ENCODE results near the gene FRMD4A.

FRMD4A gene

DNA sequence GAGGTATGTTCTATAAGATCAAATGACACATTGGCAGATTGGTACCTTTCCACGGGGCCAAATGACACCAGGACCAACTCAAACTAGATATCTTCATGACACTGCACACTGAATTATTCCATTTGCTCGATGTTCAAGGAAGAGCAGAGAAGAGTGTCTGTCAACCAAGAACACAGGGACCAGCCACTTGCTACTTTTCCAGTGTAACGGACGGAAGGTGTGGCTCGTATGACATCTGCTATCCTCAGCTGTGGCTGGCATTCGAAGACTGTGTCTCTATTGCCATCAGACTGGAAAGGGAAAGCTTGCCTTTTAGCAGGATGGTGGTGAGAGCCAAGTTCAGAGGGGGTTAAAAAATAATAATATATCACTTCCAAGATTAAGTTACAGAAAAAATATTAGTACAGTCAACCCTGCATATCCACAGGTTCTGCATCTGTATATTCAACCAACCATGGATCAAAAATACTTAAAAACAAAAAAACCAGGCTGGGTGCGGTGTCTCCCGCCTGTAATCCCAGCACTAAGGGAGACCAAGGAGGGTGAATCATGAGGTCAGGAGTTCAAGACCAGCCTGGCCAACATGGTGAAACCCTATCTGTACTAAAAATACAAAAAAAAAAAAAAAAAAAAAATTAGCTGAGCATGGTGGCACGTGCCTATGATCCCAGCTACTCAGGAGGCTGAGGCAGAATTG lies 506.9 kb downstream of the FRMD4A start:
- no peak for DNase-seq (ENCODE audit: low read depth, low spot score)

DNA sequence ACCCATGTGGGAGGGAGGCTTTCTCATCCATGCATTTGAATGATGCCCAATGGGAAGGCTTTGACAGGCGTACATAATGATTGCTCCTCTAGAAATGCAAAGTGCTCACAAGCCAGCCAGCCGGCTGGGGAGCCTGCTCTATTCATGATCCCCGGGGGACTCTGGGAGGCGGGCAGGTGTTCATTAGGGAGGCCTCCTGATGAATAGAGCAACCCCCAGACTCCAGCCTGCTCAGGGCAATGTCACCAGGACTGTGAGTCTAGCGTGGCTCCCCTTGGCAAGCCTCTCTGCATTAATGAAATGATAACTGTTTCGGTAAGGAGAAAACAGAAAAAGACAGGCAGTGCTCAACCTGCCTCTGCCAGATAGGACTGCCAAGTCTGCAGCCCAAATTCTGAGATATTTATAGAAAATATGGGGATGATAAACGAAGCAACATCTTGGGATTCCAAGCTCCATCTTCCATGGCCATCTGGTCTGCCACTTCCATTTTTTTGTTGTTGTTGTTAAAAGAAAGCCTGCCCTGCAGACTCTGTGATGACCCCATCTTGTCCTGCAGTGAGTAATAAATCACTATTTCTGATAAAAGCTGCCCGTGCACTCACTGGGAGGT lies 507.5 kb downstream of the FRMD4A start:
- DNase-seq (ENCODE audit: low read depth, low spot score) = no peak

DNA sequence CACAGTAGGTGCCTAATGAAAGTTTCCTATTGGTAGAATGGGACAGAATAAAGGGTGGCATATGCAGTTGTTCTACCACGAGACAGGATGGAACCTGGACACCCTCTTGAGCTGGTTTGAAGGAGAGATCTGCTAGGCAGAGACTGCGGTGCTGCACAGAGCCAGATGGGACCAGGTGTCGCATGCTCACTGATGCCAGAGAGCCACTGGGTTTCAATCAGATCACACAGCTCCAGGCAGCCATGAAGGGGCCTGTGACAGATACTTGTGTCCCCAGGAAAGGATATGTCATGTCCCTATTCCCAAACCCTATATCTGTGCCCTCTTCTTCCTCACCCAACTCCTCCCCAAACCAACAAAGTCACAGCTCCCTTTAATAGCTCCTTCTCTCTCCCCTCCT lies 508.2 kb downstream of the FRMD4A start:
- no peak for DNase-seq (ENCODE audit: low read depth, low spot score)

DNA sequence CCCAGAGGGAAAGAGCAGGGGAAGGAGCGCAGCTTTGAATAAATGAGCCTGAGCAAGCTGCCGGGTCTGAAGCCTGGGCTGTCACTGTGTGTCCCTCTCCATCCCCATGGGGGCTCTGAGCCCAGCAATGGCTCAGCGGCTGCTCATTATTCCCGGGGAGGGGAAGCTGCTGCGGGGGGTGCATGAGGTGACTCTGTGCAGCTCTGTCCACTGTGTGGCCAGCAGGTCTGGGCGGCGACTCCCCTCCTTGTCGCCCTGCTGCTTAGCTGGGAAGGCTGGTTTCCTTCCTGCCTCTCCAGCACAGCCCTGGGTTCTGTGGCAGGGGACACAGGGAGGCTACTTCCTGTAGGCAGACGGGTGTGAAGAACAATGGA lies 509.8 kb downstream of the FRMD4A start:
- no peak for DNase-seq (ENCODE audit: low read depth, low spot score)

DNA sequence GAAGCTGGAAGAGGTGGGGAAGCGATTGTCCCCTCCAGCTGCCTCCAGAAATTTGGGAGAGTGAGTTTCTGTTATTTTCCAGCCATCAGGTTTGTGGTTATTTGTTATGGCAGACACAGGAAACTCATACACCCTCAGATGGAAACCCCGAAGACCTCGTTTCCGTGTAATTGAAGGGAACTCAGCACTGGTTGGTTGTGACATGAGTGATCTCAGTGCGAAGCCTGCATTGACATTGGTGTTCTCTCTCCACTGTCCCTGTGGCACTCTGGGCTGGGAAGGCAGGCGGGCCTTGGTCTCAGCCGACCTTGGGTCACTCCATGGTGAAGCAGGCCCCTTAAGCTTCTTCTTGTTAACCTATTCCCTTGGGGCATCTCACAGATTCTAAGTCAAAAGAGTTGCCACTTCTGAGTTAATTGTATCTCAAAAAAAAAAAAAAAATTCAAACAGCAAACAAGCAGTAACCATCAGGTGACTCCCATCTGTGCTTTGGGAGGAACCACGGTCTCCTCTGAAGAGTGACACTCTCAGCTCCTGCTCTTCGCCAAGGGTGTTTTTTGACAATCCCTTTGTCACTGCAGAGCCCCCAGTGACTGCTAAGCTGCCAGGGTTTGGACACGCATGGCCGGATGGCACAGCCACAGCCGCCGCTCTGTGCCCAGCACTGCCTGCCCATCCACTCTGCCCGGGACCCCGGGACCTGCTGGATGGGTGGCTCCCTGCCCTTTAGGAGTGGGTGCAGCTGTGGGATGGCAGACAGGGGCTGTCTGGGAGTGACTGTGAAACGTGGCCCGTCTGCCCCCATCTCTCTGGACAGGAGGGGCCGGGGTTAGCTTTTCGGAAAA lies 510.4 kb downstream of the FRMD4A start:
- no peak for DNase-seq (ENCODE audit: low read depth, low spot score)

DNA sequence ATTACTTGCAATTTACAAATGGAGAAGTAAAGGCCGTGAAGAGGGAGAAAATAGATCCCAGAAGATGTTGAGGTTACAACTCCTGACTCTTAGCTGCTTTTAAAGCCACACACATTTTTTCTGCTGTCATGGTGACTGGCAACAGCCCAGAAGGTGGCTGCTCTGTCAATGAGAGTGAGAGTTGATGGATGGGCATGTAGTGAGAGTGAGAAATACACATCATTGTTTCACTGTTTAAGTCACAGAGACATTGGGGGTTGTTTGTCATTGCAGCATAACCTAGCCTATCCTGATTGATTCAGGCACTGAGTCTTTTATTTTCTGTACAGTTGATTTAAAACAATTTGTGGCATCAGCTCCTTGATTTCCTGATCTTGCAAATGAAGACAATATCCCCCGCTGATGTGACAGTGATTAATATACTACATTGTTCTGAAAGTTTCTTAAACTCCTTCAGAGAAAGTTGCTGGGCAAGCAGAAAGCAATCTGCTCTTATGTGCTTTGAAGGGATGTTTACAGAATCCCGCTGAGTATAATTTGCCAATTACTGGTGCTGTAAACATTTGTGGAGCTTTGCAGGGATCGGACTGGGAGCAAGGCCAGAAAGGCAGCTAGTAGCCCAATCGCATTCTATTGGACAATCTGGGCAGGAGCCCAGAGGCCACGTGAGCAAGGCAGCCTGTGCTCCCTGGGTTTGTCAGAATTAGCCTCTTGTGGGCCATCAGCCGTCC lies 514.4 kb downstream of the FRMD4A start:
- peak; percentile 91 for DNase-seq (ENCODE audit: low read depth, low spot score)

DNA sequence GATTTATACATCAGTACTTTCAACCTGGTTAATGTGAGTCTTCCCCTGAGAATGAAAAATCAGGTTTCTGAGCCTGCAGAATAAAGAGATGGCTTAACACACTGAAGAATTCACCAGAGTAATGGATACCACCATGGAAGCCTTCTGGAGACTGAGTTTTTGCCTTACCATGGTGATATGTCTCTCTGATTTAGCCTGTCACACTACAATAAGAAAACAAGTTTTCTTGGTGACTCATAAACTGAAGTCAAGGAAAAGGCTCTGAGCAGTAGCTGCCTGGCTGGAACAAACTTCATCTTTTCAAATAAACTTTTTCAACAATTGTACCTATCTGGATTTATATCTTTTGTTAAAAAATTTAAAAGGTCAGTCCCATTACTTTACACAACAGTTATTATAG lies 515.0 kb downstream of the FRMD4A start:
- peak; percentile 59 for DNase-seq (ENCODE audit: low read depth, low spot score)

DNA sequence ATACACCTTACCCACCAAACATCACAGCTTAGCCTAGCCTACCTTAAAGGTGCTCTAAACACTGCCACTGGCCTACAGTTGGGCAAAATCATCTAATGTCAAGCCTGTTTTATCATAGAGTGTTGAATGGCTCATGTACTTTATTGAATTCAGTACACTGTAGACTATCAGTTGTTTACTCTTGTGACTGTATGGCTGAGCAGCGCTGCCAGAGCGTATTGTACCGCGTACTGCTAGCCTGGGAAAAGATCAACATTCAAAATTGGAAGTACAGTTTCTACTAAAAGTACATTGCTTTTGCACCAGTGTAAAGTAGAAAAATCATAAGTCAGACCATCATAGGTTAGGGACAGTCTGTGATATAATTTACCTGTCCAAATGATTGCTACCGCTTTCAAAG lies 517.2 kb downstream of the FRMD4A start:
- no peak for DNase-seq (ENCODE audit: low read depth, low spot score)

DNA sequence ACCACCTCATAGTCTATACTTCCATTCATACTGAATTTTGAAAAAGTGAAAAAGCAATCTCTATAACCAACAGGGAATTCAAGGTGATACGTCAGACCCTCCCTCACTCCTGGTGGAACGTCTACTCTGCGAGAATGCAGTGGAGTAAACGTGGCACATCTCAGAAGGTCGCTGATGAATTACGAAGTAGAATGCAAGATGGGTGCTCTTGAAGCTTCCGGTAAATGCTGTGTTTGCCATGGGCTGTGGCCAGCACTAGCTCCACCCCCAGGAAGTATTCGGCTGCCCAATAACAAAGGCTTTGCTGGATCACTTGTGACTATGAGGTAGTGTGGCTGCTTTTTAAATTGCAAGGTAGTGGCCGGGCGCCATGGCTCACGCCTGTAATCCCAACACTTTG lies 517.9 kb downstream of the FRMD4A start:
- no peak for DNase-seq (ENCODE audit: low read depth, low spot score)

DNA sequence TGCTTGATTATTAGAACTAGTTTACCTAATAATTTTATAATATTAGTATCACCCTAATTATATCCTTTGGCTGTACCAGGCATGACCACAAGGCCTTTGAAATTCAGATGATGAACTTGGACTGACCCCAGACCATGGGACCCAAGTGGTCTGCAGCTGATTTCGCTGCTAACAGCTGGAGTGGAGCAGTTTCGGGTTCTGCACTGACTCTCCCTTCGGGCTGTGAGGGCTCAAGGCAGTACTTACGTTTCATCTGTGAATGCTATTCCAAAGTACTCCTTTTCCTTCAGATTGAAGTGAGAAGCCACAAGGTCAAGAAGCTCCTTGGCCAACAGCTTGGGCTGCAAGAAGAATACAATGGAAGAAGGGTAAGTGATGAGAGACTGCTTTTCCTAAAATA lies 520.2 kb downstream of the FRMD4A start:
- DNase-seq (ENCODE audit: low read depth, low spot score) = no peak

DNA sequence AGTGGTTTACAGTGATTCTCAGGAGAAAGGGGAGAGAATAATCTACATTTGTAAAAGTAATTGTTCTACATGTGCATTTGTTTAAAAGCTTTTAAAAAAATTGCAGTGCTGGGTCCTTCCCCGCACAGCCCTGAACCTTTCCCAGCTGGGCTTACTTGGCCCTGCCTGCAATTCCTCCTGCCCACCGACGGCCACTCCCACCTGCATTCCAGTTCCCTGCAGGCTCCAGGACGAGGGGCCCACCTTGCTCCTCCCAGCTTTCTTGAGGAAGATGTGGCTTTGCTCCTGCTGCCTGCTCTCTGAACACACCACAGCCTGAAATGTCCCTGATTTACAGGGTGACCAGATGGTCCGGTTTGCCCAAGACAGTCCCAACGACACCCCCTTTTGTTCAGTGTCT lies 521.3 kb downstream of the FRMD4A start:
- DNase-seq (ENCODE audit: low read depth, low spot score) = peak; percentile 52

DNA sequence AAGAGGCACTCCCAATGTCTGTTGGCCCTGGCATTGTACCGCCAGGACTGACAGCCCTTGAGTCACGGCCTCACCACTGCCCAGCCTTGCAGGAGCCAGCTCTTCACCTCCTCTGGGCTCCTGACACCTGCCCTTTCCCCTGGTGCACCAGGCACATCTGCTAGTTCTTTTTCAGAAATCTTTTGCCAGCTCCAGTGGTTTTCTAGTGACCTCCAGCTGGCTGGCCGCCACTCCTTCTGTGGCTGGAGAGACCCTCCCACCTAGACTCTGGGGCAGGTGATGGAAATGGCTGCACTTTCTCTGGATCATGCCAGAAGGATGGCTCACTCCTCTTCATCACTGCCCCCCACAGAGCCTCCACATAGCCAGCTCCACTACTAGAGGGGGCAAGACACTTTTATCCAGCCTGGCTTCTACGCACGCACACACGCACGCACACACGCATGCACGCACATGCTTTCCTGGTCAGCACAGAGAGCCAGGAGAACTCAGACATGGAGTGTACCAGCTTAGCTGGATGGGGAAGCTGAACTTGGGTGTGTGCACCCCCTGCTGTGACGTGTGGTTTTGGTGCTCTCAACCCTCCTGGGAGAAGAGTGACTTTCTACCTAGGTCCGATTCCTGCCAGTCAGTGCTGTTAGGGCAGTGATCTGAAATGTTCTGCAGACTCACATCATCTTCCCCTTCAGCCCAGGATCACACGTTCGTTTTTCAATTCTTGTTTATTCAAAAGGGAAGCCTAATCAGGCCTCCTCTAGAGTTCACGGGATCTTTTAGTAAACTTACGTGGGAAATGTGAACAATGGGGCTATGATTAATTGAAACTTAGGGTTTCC lies 522.0 kb downstream of the FRMD4A start:
- DNase-seq (ENCODE audit: low read depth, low spot score) = peak; percentile 56

DNA sequence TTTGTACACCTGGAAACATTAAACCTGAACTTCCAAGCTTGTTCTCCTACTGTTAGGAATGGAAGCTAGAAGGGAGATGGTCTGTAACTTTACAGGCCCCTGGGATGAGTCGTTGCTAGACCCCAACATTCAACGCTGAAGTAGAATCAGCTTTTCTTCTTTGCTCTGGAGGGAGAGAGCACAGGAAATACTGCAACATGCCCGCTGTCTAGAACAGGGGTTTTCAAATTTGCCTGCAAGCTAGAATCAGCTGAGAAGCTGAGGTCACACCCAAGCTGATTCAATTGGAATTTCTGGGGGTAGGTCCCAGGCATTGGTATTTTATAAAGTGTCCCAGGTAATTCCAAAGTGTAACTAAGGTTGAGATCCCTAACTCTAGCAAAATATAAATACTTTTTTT lies 524.3 kb downstream of the FRMD4A start:
- no peak for DNase-seq (ENCODE audit: low read depth, low spot score)

DNA sequence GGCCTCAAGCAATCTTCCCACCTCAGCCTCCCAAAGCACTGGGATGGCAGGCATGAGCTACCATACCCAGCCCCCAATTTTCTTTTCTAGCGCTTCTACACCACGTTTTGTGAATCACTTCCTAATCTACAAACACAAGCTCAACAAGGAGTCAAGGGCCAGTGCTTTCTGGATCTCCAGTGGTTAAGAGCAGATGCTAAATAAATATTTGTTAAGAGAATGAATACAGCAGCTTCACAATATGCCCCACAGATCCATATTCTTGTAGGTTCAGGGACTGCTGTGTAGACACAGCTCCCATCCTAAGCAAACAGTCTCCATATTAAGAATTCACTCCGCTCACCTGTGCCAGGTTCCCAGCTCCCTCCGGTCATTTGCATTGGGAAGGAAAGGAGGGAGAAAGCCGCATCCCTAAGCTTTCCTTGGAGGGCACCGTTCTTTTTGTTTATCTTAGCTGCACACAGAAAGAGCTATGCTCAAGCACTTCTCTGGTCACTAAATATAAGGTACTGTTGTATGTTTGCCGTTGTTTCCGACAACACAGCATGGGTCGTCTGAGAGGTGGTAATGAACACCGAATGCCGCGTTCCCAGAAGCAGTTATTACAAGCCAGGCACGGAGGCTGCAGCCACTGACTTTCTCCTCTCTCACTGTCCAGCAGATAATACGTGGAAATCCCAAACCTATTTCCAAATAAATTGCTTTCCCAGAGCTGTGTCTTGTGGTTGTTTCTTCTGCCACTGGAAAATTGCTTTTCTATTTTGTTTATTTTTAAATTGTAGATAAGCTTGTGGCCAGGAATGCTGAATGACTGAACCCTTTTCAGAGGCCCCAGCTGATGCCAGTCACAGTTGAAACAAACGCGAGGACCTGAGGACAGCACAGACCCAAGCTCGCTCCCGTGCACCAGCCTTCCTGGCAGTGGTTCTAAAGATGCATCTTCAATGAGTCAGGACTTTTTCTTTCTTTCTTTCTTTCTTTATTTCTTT lies 526.9 kb downstream of the FRMD4A start:
- peak; percentile 64 for DNase-seq (ENCODE audit: low read depth, low spot score)

DNA sequence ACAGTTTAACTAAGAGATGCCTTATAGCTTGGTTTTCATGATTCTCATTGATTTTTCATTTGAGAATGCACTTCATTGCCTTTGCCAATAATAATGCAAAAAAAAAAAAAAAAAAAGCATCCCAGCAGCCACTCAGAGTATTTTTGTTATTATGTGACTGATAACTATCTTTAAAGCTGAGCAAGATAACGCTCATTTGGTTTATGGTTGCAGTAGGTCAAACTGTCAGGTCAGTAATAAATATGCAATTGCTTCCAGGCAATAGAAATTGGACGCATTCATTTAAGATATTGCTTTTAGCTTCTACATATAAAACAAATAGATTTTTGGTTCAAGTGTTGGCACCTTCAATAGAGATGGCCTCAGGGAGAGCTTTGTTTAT lies 528.8 kb downstream of the FRMD4A start:
- DNase-seq (ENCODE audit: low read depth, low spot score) = no peak

DNA sequence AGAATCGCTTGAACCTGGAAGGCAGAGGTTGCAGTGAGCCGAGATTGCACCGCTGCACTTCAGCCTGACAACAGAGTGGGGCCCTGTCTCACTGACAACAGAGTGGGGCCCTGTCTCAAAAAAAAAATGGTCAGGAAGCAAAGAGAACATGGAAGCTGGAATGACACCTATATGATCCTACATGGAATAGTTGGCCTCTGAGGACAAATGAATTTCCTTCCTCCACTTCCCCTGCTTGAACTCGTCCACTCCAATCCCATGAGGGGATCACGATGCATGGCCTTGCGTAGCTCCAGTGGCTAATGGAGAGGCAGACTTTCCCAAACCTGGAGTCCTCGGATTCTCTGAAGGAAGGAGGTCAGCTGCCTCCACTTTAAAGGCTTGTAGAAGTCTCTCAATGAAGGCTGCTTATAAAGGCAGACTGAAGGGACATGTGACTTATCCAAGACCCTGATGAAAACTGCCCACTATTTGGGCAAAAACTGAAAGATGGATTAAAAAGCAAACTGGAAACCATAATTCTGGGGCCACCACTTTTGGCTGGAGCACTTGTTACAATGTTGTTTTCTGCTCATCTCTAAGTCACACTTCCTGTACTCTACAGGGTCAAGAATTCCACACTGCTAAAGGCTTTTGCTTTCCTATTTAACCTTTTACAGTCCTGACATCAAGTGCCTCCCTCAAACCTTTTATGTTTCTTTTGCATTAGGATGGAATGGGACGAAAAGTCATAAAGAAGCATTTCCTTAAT lies 529.4 kb downstream of the FRMD4A start:
- DNase-seq (ENCODE audit: low read depth, low spot score) = no peak

DNA sequence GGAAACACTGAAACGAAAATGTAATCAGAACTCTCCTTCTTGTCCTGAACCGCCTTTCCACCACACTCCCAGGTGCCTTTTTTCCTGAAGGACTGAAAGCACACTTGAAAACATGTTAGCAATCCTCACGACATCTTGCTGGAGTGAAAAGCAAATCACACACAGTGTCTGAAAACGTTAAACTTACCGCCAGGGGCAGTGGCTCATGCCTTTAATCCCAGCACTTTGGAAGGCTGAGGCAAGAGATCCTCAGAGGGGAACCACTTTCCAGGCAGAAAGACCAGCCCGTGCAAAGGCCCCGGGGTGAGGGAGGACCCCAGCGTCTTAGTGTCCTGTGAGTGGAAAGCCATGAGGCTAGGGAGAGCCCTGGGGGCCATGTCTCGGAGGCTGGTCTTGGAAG lies 533.6 kb downstream of the FRMD4A start:
- no peak for DNase-seq (ENCODE audit: low read depth, low spot score)

DNA sequence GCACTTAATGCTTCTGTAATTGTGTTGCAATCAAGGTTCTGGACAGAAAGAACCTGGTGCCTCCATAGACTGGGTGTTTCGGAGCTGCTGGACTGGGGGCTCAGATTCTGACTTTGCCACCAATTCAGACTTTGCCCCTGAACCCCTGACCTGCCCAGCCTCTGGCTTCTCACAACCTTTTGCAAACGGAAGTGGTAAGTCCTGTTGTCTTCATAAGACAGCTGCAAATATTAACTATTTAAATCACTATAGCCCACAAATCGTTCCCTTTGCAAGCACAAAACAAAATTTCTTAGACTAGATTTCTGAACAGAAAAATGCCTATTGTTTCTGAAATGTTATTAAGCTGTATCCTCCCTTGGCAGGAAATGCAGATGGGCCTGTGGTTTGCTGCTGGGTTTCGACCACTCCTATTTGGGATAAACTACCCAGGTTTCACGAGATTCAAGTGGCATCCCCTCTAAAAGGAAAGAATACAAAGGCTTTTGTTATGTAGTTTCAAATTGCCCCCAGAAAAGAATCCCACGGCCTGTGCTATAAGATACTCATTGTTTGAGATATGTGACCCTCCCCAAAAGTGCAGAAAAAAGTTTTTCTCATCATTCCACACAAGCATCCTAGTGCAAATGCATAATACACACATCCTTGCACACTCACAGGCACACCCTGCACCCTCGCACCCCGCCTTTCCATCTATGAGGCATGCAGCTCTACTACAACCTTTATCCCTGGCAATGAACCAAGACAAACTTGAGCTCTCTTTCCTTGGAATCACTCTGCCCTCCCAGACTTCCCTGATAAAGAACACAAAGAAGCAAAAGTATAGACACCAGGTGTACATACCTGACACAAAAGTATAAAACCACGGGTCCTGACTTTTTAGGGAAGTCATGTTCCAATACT lies 534.8 kb downstream of the FRMD4A start:
- DNase-seq (ENCODE audit: low read depth, low spot score) = peak; percentile 19

Measured in astrocyte of the hippocampus (primary cell).